GM23338 (cell line): ENCODE data around the gene SLC30A3. TPM values are rescaled to one million over a fixed set of nuclear protein-coding genes. Genes with fewer than 3 reads are reported as not detected.

Source experiments
- ATAC-seq: fragments of 200-7000 bp; cut with Tn5 transposase; 3 replicates; pipeline ENCODE4 v1.9.1; 2020
- DNase-seq: peaks from one replicate; pipeline ENCODE4 v3.0.0-alpha.2; 2015; ENCODE audit warnings: low spot score
- H2AFZ ChIP-seq: fragments of 200-600 bp; sonication (generic); 2 replicates; pipeline ENCODE4 v1.8.0; 2016; ENCODE audit warnings: antibody characterized with exemption, mild to moderate bottlenecking, moderate library complexity
- H3F3A ChIP-seq: fragments of 200-600 bp; sonication (generic); replicated peaks from 2 replicates; pipeline ENCODE4 v1.8.0; 2017; ENCODE audit warnings: antibody characterized with exemption, mixed run types, low read depth
- H3K27ac ChIP-seq: fragments of 200-600 bp; sonication (generic); 2 replicates; pipeline ENCODE4 v1.6.1; 2016; ENCODE audit warnings: low read depth
- H3K27me3 ChIP-seq: fragments of 200-600 bp; sonication (generic); 2 replicates; pipeline ENCODE4 v1.8.0; 2016; ENCODE audit warnings: mild to moderate bottlenecking, mixed run types, moderate library complexity; ENCODE audit not compliant: insufficient read depth
- H3K36me3 ChIP-seq: fragments of 200-600 bp; sonication (generic); 2 replicates; pipeline ENCODE4 v1.8.0; 2016; ENCODE audit warnings: mild to moderate bottlenecking; ENCODE audit not compliant: insufficient read depth
- H3K4me1 ChIP-seq: fragments of 200-600 bp; sonication (generic); 2 replicates; pipeline ENCODE4 v1.8.0; 2016; ENCODE audit warnings: mild to moderate bottlenecking, moderate library complexity; ENCODE audit not compliant: insufficient read depth
- H3K4me2 ChIP-seq: fragments of 200-600 bp; sonication (generic); 2 replicates; pipeline ENCODE4 v1.7.1; 2017; ENCODE audit warnings: mixed run types
- H3K4me3 ChIP-seq: fragments of 200-600 bp; sonication (generic); 2 replicates; pipeline ENCODE4 v1.6.1; 2016; ENCODE audit warnings: mixed run types
- H3K79me2 ChIP-seq: fragments of 200-600 bp; sonication (generic); replicated peaks from 2 replicates; pipeline ENCODE4 v1.8.0; 2017; ENCODE audit warnings: mild to moderate bottlenecking; ENCODE audit not compliant: insufficient read depth
- H3K9me2 ChIP-seq: fragments of 200-600 bp; sonication (generic); 2 replicates; pipeline ENCODE4 v1.8.0; 2017; ENCODE audit not compliant: insufficient read depth
- H4K20me1 ChIP-seq: fragments of 200-600 bp; sonication (generic); replicated peaks from 2 replicates; pipeline ENCODE4 v1.8.0; 2017; ENCODE audit warnings: mild to moderate bottlenecking; ENCODE audit not compliant: insufficient read depth
- H3K27ac Mint-ChIP-seq: 2 replicates; pipeline ENCODE4 v1.8.0; 2020; ENCODE audit warnings: inconsistent platforms, mild to moderate bottlenecking, moderate library complexity, mixed read lengths
- H3K27me3 Mint-ChIP-seq: 3 replicates; pipeline ENCODE4 v1.8.0; 2022; ENCODE audit warnings: low read depth, mild to moderate bottlenecking, moderate library complexity, mixed read lengths, inconsistent platforms; ENCODE audit not compliant: insufficient read depth, poor library complexity
- H3K36me3 Mint-ChIP-seq: 3 replicates; pipeline ENCODE4 v1.8.0; 2021; ENCODE audit warnings: low read depth, mild to moderate bottlenecking, inconsistent platforms, moderate library complexity, mixed read lengths
- H3K4me1 Mint-ChIP-seq: 3 replicates; pipeline ENCODE4 v1.8.0; 2020; ENCODE audit warnings: mild to moderate bottlenecking, inconsistent platforms, mixed read lengths
- H3K4me3 Mint-ChIP-seq: 3 replicates; pipeline ENCODE4 v1.8.0; 2021; ENCODE audit warnings: moderate library complexity, mild to moderate bottlenecking, inconsistent platforms, mixed read lengths
- H3K9me3 Mint-ChIP-seq: 3 replicates; pipeline ENCODE4 v1.8.0; 2020; ENCODE audit warnings: moderate library complexity, mild to moderate bottlenecking, inconsistent platforms, mixed read lengths
- CREB1 ChIP-seq: fragments of 250-450 bp; sonication (Bioruptor Pico); IDR thresholded peaks from 2 replicates; pipeline ENCODE4 v1.5.0; 2020; ENCODE audit warnings: low read depth, mild to moderate bottlenecking, moderate library complexity
- EZH2 ChIP-seq: fragments of 200-600 bp; sonication (generic); IDR thresholded peaks from one replicate; pipeline ENCODE4 v1.8.0; 2017; ENCODE audit warnings: antibody characterized with exemption, mild to moderate bottlenecking, low read depth; ENCODE audit not compliant: unreplicated experiment
- EZH2phosphoT487 ChIP-seq: fragments of 200-600 bp; sonication (generic); IDR thresholded peaks from one replicate; pipeline ENCODE4 v1.8.1; 2018; ENCODE audit warnings: antibody characterized with exemption; ENCODE audit not compliant: unreplicated experiment
- JUNB ChIP-seq: IDR thresholded peaks from one replicate; pipeline ENCODE4 v1.6.1; 2016; ENCODE audit warnings: antibody characterized with exemption; ENCODE audit not compliant: unreplicated experiment
- NANOG ChIP-seq: IDR thresholded peaks from 2 replicates; pipeline ENCODE4 v1.6.1; 2016; ENCODE audit warnings: antibody characterized with exemption, borderline replicate concordance
- POLR2AphosphoS5 ChIP-seq: IDR thresholded peaks from 2 replicates; pipeline ENCODE4 v1.6.1; 2016; ENCODE audit warnings: antibody characterized with exemption, low read depth
- STAT1 ChIP-seq: IDR thresholded peaks from one replicate; pipeline ENCODE4 v1.6.1; 2016; ENCODE audit warnings: antibody characterized with exemption; ENCODE audit not compliant: unreplicated experiment
- ZNF114 ChIP-seq: fragments of 250-450 bp; sonication (Bioruptor Pico); IDR thresholded peaks from 2 replicates; pipeline ENCODE4 v1.5.0; 2020; ENCODE audit warnings: mild to moderate bottlenecking, moderate library complexity
- ZNF331 ChIP-seq: fragments of 250-450 bp; sonication (Bioruptor Pico); IDR thresholded peaks from 2 replicates; pipeline ENCODE4 v1.5.0; 2020; ENCODE audit warnings: low read depth, mild to moderate bottlenecking, moderate library complexity
- polyA plus RNA-seq: library from polyadenylated mRNA; unstranded; fragments of >200 nt; fragmentation: Nextera tagmentation; extraction: Ambion mirVana; gene quantifications from 2 replicates; pipeline ENCODE4 v1.2.1, GENCODE V29; 2016
- total RNA-seq: library from RNA; depleted of rRNA; stranded (reverse); fragments of >200 nt; shearing (Covaris generic); gene quantifications from 2 replicates; pipeline ENCODE4 v1.2.3, GENCODE V29; 2014
- TF ChIP-seq, protein P1 (sequence below), 2 experiments: fragments of 200-600 bp in 1 of 2; sonication (generic) in 1 of 2; conservative IDR thresholded peaks; 2 replicates each; pipeline versions ENCODE4 v1.5.1 to v1.6.1; 2016 to 2017; ENCODE audit warnings: antibody characterized with exemption in 2 of 2, low read depth in 2 of 2, mild to moderate bottlenecking in 2 of 2, moderate library complexity in 1 of 2
- TF ChIP-seq, protein P2 (sequence below): IDR thresholded peaks from 2 replicates; pipeline ENCODE4 v1.6.1; 2016; ENCODE audit warnings: antibody characterized with exemption
- TF ChIP-seq, protein P3 (sequence below): IDR thresholded peaks from one replicate; pipeline ENCODE4 v1.6.1; 2018; ENCODE audit warnings: antibody characterized with exemption; ENCODE audit not compliant: unreplicated experiment
- TF ChIP-seq, protein P4 (sequence below): fragments of 250-450 bp; sonication (Bioruptor Pico); IDR thresholded peaks from 2 replicates; pipeline ENCODE4 v1.5.0; 2020; ENCODE audit warnings: mild to moderate bottlenecking, moderate library complexity

SLC30A3 gene
- total and polyA plus RNA-seq, 2 experiments from 2014 or later, result 4.1 to 8.3 TPM

DNA sequence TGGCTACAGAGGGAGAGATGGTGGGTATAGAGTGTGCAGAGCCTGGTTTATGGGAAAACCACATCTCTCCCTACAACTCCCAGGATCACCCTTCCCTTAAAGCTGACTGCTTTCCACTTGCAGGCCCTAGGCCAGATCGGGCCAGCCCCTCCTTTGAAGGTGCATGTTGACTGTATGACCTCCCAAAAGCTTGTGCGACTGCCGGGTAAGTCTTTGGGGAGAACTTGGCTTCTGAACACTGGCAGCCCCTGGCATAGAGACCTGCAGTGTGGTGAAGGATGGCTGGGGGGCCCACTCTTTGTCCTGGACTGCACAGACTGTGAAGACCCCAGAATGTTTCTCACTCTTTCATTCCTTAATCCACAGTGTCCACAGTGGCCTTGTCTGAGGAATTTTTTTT is 26.2 kb downstream of the SLC30A3 start:
- Histone ChIP-seq H3K4me1 (no peaks in the 10 kb centered on the region), H2AFZ (no peak overlapping the region), H3F3A (no peaks in the 10 kb centered on the region), H3K4me3 (no peak overlapping the region), H3K79me2 (no peaks in the 10 kb centered on the region), H3K27me3 (no peaks in the 10 kb centered on the region), H3K9me2 (no peaks in the 10 kb centered on the region), H3K4me2 (no peak overlapping the region), H4K20me1 (no peaks in the 10 kb centered on the region; the same call in 1 of the 2 replicates), H3K36me3 (peaks cover 83% of the 10 kb centered on the region), H3K27ac (no peak overlapping the region)
- no peak for TF ChIP-seq CREB1 (CRISPR knock-in tag)
- TF ChIP-seq, protein P1, sequence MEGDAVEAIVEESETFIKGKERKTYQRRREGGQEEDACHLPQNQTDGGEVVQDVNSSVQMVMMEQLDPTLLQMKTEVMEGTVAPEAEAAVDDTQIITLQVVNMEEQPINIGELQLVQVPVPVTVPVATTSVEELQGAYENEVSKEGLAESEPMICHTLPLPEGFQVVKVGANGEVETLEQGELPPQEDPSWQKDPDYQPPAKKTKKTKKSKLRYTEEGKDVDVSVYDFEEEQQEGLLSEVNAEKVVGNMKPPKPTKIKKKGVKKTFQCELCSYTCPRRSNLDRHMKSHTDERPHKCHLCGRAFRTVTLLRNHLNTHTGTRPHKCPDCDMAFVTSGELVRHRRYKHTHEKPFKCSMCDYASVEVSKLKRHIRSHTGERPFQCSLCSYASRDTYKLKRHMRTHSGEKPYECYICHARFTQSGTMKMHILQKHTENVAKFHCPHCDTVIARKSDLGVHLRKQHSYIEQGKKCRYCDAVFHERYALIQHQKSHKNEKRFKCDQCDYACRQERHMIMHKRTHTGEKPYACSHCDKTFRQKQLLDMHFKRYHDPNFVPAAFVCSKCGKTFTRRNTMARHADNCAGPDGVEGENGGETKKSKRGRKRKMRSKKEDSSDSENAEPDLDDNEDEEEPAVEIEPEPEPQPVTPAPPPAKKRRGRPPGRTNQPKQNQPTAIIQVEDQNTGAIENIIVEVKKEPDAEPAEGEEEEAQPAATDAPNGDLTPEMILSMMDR (conservative IDR thresholded peaks at IDR 0.05; ENCODE audit: low read depth in 2 of 2), result no peak
- TF ChIP-seq, protein P2, sequence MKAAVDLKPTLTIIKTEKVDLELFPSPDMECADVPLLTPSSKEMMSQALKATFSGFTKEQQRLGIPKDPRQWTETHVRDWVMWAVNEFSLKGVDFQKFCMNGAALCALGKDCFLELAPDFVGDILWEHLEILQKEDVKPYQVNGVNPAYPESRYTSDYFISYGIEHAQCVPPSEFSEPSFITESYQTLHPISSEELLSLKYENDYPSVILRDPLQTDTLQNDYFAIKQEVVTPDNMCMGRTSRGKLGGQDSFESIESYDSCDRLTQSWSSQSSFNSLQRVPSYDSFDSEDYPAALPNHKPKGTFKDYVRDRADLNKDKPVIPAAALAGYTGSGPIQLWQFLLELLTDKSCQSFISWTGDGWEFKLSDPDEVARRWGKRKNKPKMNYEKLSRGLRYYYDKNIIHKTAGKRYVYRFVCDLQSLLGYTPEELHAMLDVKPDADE, result no peak
- no peak for TF ChIP-seq ZNF331 (CRISPR knock-in tag)
- no peak for TF ChIP-seq POLR2AphosphoS5
- TF ChIP-seq JUNB, result no peak
- TF ChIP-seq EZH2, result no peak
- TF ChIP-seq ZNF114 (CRISPR knock-in tag), result no peak
- TF ChIP-seq, protein P3, sequence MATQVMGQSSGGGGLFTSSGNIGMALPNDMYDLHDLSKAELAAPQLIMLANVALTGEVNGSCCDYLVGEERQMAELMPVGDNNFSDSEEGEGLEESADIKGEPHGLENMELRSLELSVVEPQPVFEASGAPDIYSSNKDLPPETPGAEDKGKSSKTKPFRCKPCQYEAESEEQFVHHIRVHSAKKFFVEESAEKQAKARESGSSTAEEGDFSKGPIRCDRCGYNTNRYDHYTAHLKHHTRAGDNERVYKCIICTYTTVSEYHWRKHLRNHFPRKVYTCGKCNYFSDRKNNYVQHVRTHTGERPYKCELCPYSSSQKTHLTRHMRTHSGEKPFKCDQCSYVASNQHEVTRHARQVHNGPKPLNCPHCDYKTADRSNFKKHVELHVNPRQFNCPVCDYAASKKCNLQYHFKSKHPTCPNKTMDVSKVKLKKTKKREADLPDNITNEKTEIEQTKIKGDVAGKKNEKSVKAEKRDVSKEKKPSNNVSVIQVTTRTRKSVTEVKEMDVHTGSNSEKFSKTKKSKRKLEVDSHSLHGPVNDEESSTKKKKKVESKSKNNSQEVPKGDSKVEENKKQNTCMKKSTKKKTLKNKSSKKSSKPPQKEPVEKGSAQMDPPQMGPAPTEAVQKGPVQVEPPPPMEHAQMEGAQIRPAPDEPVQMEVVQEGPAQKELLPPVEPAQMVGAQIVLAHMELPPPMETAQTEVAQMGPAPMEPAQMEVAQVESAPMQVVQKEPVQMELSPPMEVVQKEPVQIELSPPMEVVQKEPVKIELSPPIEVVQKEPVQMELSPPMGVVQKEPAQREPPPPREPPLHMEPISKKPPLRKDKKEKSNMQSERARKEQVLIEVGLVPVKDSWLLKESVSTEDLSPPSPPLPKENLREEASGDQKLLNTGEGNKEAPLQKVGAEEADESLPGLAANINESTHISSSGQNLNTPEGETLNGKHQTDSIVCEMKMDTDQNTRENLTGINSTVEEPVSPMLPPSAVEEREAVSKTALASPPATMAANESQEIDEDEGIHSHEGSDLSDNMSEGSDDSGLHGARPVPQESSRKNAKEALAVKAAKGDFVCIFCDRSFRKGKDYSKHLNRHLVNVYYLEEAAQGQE, result no peak
- TF ChIP-seq EZH2phosphoT487, result no peak
- TF ChIP-seq NANOG, result no peak
- TF ChIP-seq STAT1, result no peak
- TF ChIP-seq, protein P4, sequence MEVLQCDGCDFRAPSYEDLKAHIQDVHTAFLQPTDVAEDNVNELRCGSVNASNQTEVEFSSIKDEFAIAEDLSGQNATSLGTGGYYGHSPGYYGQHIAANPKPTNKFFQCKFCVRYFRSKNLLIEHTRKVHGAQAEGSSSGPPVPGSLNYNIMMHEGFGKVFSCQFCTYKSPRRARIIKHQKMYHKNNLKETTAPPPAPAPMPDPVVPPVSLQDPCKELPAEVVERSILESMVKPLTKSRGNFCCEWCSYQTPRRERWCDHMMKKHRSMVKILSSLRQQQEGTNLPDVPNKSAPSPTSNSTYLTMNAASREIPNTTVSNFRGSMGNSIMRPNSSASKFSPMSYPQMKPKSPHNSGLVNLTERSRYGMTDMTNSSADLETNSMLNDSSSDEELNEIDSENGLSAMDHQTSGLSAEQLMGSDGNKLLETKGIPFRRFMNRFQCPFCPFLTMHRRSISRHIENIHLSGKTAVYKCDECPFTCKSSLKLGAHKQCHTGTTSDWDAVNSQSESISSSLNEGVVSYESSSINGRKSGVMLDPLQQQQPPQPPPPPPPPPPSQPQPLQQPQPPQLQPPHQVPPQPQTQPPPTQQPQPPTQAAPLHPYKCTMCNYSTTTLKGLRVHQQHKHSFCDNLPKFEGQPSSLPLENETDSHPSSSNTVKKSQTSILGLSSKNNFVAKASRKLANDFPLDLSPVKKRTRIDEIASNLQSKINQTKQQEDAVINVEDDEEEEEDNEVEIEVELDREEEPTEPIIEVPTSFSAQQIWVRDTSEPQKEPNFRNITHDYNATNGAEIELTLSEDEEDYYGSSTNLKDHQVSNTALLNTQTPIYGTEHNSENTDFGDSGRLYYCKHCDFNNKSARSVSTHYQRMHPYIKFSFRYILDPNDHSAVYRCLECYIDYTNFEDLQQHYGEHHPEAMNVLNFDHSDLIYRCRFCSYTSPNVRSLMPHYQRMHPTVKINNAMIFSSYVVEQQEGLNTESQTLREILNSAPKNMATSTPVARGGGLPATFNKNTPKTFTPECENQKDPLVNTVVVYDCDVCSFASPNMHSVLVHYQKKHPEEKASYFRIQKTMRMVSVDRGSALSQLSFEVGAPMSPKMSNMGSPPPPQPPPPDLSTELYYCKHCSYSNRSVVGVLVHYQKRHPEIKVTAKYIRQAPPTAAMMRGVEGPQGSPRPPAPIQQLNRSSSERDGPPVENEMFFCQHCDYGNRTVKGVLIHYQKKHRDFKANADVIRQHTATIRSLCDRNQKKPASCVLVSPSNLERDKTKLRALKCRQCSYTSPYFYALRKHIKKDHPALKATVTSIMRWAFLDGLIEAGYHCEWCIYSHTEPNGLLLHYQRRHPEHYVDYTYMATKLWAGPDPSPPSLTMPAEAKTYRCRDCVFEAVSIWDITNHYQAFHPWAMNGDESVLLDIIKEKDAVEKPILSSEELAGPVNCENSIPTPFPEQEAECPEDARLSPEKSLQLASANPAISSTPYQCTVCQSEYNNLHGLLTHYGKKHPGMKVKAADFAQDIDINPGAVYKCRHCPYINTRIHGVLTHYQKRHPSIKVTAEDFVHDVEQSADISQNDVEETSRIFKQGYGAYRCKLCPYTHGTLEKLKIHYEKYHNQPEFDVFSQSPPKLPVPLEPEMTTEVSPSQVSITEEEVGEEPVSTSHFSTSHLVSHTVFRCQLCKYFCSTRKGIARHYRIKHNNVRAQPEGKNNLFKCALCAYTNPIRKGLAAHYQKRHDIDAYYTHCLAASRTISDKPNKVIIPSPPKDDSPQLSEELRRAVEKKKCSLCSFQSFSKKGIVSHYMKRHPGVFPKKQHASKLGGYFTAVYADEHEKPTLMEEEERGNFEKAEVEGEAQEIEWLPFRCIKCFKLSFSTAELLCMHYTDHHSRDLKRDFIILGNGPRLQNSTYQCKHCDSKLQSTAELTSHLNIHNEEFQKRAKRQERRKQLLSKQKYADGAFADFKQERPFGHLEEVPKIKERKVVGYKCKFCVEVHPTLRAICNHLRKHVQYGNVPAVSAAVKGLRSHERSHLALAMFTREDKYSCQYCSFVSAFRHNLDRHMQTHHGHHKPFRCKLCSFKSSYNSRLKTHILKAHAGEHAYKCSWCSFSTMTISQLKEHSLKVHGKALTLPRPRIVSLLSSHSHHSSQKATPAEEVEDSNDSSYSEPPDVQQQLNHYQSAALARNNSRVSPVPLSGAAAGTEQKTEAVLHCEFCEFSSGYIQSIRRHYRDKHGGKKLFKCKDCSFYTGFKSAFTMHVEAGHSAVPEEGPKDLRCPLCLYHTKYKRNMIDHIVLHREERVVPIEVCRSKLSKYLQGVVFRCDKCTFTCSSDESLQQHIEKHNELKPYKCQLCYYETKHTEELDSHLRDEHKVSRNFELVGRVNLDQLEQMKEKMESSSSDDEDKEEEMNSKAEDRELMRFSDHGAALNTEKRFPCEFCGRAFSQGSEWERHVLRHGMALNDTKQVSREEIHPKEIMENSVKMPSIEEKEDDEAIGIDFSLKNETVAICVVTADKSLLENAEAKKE (CRISPR knock-in tag), result no peak
- no peak for ATAC-seq
- Mint-ChIP-seq H3K4me3 (no peak overlapping the region), H3K27ac (no peak overlapping the region), H3K4me1 (no peaks in the 10 kb centered on the region), H3K9me3 (no peaks in the 10 kb centered on the region), H3K27me3 (peaks cover 26% of the 10 kb centered on the region), H3K36me3 (peaks cover 99% of the 10 kb centered on the region)
- DNase-seq, result no peak
